Measurements from ENCODE around the gene MYO18A. TPM values are rescaled to one million over a fixed set of nuclear protein-coding genes. Genes with fewer than 3 reads are reported as not detected.

Gene MYO18A
- total RNA-seq, 1 donor from 2014 or later: 12.1 TPM

DNA sequence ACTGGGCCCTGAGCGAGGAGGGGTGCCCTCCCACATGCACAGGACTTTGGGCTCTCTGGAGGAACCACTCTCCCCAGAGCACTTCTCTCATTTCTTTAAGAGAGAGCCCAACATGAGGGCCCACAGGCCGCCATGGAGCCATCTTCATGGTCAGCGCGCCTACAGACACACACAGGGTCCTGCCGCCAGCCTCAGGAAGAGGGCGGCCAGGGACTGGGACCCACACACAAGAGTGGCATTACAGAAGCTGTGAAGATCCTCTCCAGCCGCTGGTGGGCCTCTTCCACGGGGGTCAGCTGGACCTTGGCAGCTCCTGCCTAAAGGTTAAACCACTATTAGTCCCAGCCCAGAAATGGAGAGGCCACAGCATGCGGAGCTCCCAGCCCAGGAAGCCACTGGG lies 54.5 kb downstream of the MYO18A start:
- no peak for DNase-seq (ENCODE audit: low read depth, low spot score)

DNA sequence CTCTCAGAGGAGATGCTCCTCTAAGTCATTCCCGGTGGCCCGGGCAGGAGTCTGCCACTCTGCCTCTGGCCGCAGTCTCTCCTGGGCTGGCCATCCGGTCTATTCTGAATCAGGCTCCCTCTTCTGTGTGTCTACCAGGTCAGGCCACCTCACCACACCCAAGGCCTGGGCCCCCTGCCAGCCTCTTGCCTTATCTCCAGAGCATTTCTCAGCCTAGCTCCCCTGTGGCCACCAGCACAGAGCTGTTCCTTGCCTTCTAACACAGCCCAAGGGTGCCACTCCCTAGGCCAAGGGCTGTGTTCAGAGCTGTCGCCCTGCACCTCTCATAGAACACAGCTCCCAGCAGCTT lies 55.3 kb downstream of the MYO18A start:
- DNase-seq (ENCODE audit: low read depth, low spot score): no peak

DNA sequence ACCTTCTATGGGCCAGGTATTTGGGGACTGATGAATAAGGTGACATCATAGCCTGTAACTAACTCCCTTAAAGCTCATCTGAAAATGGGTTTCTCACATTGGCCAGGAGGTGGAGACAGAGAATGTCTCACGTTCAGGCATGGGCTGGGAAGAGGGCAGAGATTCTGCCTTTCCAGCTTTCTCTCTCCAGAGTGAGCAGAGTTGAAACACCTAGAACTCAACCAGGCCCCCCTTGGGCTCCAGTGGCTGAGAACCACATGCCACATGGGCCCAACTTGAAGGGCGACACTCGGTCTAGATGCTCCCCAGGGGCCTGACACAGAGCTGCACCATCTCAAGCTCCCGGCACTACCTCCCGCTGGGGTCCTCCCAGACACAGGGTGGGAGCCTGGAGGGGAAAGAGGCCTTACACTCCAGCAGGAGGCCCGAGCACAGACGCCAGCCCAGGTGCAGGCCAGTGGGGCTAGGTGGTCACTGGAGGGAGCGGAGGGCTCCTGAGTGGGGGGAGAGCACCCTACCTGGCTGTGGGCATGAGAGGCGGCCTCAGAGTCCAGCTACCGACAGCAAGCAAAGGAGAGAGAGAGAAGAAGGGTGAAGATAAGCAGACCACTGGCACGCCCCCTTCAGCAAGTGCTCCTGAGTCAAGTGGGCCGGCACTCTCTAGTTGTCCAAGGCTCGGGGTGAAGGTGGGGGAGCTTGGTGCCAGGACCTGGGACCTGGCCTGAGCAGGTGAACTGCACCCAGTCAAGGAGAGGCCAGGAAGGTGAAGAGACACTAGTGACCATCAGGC lies 55.9 kb downstream of the MYO18A start:
- no peak for DNase-seq (ENCODE audit: low read depth, low spot score)

DNA sequence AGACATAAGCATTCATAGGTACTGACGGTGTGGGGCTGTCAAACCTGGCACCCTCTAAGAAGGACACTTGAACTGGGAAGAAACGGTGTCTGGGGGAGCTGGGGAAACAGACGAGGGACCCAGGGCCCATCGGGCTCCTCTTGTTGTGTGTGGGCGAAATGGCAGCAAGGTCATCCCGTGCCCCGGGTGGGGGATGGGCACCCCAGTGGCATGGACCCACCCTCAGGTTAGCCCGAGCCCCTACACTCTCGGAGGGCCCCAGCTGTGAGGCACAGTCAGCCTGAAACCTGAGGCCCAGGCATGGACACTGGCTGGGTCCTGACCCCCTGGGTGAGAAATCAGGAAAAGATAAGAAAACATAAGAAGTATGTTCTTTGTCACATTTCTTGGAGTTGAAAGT lies 57.1 kb downstream of the MYO18A start:
- no peak for DNase-seq (ENCODE audit: low read depth, low spot score)

DNA sequence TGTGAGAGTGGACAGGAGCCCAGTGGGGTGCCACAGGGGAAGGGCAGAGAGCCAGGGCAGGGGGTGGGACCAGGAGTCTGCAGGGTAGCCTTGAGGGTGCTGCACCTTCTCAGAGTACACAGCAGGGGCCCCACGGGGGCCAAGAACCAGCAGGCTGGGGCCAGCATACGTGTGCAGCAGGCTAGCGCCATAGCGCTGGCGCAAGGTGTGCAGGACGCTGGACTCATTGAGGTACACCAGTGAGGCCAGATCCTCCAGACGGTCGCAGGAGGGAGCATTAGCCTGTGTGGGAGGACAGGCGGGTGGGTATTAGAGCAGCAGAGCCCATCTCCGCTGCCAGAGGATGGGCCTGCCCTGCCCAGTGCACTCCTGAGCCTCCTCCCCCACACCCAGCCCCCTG lies 58.8 kb downstream of the MYO18A start:
- no peak for DNase-seq (ENCODE audit: low read depth, low spot score)

DNA sequence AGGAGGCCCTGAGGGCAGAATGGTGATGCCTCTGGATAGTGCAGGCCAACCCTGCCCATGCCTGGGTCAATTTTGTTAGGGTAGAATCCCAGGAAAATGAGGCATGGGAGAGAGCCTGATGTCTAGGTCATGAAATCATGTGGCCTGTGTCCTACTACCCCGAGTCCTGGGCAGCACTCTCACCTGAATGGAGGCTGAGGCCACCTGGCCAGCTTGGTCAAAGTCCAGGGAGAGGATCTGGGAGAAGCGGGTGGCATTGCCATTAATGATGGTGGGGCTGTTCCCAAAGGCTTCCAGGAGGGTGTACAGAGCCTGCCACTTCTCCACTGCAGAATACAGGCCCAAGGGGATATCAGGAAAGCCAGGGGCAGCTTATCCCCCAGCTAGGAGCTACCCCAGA lies 59.8 kb downstream of the MYO18A start:
- DNase-seq (ENCODE audit: low read depth, low spot score): no peak

DNA sequence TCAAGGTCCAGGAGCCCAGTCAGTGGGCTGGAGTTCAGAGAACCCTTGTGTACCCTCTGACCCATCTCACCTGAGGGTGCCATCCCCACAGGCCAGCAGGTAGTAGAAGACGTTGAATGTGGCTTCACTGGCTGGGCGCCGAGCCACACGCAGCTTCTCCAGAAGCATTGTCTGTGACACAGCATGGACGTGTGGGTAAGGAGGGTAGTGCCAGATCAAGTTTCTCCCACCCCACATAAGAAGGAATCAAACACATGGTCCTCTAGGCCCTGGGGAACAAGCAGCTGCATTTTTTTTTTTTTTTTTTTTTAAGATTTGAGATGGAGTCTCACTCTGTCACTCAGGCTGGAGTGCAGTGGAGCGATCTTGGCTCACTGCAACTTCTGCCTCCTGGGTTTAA lies 60.9 kb downstream of the MYO18A start:
- no peak for DNase-seq (ENCODE audit: low read depth, low spot score)

DNA sequence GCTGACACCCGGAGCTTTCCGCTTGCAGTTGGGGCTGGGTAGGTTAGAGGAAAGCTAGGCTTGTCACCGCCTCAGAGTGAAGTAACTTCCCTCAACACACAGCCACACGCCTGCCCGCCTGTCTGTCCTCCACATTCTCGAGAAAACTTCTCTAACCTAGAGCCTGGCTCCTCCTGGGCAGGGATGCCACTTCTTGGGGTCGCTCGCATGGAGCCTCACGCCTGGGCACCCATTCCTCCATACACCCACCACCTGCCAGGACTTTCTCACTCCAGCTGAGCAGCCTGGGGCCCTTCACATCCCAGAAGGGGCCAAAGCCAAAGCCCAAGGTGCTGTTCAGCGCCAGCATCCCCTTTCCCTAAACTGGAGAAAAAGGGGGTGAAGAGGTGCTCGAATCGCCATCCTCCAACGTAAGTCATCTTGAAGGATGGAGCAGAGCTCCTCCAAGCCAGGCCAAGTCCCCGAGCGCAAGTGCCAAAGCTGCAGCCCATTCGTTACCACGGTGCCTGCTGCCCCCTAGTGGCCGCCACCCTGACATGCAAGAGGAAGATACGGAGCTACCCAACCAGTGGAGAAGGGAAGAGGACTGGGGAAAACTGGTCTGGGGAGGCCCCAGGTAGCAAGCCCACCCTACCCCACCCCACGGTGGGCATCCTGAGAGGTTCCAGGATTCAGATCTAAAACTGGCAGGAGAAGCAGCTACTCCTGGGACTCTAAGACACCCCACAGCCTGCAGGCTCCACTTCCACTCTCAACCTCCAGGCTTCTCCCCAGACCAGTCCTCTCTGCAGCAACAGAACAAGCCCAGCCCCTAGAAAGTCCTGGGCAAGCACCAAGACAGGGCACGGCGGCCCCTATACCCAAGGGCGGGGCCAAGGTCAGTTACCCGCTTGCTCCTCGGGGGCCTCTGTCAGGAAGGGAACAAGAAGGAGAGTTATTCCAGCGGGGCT lies 63.1 kb downstream of the MYO18A start:
- no peak for DNase-seq (ENCODE audit: low read depth, low spot score)

DNA sequence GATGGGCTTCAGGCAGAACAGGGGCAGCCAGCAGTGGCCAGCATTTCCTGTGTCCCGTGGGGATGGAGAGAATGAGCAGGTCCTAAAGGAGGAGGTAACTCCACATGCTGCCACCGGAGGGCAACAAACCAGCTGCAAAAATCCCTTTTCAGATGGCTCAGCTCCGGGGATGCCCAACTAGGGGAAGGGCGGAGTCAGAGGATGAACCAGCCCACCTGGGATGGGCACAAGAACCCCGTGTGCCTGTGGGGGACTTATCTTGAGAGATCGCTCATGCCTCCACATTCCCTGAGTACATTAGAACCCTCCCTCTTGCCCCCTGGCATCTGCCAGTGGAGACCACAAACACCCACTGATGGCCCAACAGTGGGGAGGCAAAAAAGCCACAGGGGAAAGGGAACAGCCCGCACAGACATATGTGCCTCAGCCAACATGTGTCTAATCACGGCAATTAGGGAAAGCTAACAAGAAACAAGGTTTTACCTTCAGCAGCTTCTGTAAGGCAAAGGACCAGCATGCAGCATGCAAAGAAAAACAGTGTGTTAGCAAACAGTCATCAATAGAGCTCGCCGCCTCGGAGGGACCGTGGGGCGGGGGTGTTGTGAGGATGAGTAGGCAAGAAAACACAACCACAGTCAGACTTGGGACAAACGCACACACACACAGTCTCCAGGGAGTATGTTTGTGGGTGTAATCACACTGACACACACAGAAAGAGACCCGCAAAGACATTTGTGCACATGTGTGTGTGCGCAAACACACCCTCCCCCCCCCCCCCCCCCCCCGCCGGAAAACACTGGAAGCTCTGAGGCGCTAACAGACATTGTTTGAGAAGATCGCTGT lies 64.0 kb downstream of the MYO18A start:
- no peak for DNase-seq (ENCODE audit: low read depth, low spot score)

DNA sequence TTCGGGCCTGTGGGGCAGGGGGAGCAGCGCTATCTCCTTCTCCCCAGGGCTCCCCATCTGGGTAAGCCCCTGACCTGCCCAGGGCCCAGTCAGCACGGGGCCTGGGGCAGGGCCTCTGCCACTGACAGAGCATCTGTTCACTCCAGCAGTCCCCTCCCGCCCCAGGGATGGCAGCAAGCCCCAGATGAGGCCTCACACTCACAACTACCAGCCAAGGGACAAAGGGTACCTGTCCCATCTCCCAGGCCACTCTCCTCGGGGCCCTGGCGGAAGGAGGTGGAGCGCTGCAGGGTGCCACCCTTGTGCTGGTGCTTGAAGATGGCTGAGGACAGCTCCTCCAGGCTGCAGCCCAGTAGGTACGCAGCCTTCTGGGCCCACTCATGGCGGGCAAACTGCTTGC lies 64.8 kb downstream of the MYO18A start:
- DNase-seq (ENCODE audit: low read depth, low spot score): no peak

DNA sequence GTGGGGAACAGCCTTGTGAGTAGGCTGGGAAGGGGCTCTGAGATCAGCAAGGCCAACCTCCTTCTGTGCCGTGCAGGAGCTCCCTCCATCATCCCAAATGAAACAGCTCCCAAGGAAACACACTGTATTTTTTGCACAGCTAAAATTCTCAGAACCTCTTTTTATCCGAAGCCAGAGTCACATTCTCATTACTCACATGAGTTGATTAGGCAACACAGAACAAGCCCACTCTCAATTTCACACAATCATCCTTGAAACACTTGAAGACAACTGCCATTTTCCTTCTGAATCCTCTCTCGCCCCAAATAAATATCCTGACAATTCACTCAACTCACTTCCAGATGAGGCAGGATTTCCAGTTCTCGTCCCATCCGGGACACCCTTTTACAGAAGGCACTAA lies 66.1 kb downstream of the MYO18A start:
- DNase-seq (ENCODE audit: low read depth, low spot score): no peak

DNA sequence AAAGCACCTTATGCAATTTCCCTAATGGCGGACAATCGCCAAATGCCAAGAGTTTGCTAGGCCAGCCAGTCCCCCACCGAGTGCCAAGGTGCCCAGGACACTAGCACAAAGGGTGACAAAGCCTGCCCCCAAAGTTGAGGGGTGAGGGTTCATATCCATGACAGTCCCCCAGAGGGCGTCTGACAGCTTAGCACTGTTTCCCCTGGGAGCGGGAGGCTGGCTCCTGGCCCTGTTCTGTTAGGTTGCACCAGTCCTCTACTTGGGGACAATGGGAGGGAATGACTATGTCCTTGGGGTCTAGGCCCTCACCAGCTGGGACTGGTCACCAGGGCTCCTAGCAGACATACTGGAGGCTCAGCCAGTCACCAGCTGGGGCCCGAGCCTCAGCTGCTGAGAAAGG lies 66.9 kb downstream of the MYO18A start:
- DNase-seq (ENCODE audit: low read depth, low spot score): no peak

DNA sequence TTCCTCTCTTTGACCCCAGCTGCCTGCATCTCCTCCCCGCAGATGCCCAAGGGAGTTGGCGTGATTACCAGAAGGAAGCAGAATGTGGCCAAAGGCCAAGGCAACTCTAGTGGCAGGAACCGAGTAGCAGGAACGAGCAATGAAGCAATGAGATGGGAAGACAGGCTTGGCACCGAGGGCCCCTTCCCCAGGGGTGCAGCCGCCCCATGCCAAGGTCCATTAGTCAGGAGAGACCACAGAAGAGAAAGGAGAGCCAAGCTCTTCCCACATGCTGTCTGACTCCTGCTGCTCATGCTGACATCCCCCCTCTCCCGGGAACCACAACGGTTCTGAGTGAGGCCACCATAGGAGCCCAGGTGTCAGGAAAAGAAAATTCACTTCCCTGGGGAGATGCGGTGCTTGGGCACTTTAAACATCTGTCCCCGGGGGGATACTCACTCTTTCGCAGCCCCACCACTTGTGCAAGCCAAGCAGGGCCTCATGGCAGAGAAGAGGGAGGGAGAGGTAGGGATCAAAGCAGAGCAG lies 67.4 kb downstream of the MYO18A start:
- no peak for DNase-seq (ENCODE audit: low read depth, low spot score)

DNA sequence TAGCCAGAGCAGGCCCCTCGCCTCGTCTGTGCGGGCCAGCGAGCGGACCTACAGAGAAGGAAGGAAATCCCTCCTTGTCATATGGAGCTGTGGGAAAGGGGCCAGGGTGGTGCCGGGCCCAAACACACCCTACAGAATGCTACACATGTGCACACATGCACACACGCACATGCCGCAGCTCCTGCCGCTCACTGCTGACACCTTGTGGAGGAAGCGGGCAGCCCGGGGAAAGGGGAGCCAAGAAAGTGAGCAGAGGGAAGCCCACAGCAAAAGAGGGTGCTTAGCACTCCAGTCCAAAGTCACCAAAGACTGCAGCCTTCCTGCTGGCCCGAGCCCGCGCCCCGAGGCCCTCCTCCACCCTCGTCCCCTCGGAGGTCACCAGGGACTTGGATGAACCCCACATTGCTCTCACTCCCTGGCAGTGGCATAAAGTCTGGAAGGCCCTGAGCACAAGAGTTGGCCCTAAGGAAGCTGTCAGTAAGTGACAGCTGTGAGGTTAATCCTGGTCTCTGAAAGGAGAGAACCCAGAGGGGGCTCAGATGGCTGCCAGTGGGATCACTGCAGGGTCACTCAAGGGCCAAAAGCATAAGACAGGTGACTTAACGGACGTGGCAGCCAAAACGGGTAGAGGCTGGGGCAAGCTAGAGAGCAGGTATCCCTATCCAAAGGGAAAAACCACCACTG lies 68.2 kb downstream of the MYO18A start:
- no peak for DNase-seq (ENCODE audit: low read depth, low spot score)

DNA sequence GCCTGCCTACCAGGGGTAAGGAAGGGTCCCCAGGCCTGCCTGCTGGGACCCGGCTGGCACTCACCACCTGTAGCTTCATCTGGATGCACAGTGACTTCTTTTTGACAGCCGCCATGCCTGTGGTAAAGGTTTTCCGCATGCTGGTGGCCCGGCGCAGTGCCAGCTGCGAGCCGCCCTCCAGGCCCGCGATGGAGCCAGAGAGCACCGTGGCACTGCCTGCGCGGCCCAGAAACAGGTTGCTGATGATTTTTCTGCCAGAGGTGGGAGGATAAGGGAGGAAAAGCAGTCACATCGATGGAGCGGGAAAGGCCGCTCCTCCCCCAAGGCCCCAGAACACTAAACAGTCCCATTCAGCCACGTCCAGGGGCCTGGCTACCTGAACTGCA lies 69.8 kb downstream of the MYO18A start:
- DNase-seq (ENCODE audit: low read depth, low spot score): no peak

DNA sequence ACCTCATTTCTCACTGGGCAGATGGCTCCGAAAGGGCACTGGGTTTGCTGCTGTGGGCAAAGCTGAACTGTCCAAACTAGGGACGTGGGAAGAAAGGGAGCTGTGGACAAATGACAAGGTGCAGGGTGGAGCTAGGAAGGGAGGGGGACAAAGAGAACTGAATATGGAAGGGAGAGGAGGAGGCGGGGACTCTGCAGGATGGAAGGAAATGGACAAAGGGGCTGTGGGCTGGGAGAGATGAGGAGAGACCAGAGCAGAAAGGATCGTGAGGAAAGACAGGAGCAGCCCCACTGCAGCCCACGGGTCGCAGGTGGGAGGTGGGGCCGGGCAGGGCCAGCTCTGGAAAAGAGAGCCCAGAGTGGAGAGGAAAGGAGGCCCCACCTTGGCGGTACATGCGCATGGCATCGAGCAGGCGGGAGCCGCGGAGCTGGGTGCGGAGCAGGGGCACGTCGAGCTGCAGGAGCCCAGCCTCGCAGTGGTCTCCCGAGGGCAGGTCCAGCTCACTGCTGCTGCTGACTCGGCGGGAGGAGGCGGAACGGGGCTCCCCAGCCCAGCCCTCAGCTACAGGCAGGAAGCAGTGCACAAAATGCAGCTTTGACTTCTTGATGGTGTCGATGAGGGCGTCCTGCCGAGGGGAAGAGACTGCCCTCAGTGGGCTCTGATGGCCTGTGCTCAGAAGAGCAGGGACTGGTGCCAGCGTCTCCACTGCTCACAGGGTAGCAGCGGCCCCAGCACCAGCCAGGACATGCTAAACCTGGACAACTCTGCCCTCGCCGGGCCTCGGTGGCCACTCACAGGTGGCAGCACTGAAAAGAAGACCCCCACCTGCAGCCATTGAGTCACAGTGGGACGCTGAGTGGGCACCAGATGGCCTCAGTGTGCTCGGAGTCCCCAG lies 70.5 kb downstream of the MYO18A start:
- DNase-seq (ENCODE audit: low read depth, low spot score): no peak

DNA sequence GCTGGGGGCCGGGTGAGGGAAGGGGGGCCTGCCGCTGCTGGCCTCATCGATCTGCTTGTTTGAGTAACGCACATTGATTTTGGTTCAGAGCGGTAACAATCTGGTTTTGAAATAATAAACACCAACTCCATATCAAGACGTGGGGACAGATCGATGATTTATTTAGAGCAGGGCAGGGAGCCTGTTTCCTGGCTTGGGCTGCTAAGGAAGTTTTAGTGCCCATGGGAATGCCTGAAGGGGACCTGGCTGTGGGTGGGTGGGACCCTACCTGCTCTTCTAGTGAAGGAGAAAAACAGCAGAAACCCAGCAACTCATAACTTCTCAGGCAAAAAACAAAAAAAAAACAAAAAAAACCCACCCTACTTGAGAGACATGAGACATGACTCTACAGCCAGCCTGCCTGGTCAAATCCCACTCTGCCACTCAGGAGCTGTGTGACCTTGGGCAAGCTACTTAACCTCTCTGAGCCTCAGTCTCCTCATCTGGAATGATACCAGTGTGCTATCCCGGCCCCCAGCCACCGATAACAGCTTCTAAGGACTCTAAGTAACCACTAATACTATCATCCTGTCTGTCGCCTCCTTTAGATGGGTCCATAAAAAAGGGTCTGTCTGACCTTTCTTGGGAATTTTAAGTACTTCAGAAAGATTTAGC lies 71.2 kb downstream of the MYO18A start:
- no peak for DNase-seq (ENCODE audit: low read depth, low spot score)

DNA sequence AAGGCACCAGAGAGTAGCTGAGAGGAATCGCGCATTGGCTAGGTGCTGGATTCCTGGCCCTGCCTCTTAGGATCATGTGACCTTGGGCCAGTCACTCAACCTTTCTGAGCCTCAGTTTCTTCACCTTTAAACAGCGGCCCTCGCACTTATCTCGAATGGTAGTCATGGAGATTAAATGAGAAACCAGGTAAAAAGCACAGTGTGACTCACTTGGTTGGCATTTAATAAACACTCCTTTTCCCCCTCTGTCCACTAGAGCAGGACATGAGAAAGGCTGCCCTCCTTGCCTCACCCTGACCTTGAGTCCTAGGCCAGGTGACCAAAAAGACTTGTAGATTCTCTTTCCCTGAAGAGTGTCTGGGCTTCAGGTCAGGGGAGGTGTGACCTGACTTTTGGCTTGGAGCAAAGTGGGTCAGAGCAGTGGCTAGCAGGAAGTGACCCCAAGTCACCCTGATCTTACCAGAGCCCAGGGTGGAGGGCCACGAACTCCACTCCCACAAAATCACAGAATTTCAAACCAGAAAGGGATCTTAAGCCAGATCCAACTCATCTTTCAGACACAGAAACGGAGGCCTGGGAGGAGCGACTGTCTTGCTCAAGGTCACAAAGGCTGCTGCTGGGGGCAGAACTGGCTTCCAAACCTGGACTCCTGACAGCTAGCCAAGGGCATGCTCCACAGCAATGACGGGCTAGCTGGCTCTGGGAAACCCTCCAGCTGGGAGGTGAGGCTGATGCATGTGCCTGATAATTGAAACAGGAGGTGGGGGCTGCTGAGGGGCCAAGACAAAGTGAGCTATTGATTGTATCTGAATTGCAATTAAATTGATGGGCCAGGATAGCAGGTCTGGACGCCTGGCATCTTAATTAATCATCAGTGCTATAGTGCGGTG lies 72.0 kb downstream of the MYO18A start:
- no peak for DNase-seq (ENCODE audit: low read depth, low spot score)

Data from pulmonary artery endothelial cell (primary cell).